GM19240 (cell line): ENCODE results near the gene GUCA2A.

Source experiments
- DNase-seq: peaks from one replicate; pipeline ENCODE4 v3.0.0; 2011; ENCODE audit warnings: low spot score; ENCODE audit not compliant: insufficient read length

The GUCA2A gene

GRCh38 chr1:42133809-42134526 is 30.6 kb downstream of the GUCA2A start:
- DNase-seq = no peak

GRCh38 chr1:42133390-42133789 is 31.2 kb downstream of the GUCA2A start:
- DNase-seq = no peak

GRCh38 chr1:42130061-42130660 is 34.4 kb downstream of the GUCA2A start:
- no peak for DNase-seq

- no peak for DNase-seq
Measured at GRCh38 chr1:42128964-42129363, 35.6 kb downstream of the GUCA2A start.

GRCh38 chr1:42128499-42128898 is 36.0 kb downstream of the GUCA2A start:
- no peak for DNase-seq

GRCh38 chr1:42127767-42128166 is 36.8 kb downstream of the GUCA2A start:
- no peak for DNase-seq

GRCh38 chr1:42125552-42125951 is 39.0 kb downstream of the GUCA2A start:
- no peak for DNase-seq

- DNase-seq = no peak
Measured at GRCh38 chr1:42122408-42122807, 42.1 kb downstream of the GUCA2A start.

GRCh38 chr1:42118125-42118524 is 46.4 kb downstream of the GUCA2A start:
- no peak for DNase-seq

GRCh38 chr1:42117214-42117613 is 47.3 kb downstream of the GUCA2A start:
- no peak for DNase-seq

- DNase-seq = no peak
Measured at GRCh38 chr1:42114229-42114628, 50.3 kb downstream of the GUCA2A start.
